ENCODE measurements around the gene MYO1A. TPM values are rescaled to one million over a fixed set of nuclear protein-coding genes. Genes with fewer than 3 reads are reported as not detected.

Gene MYO1A
- total RNA-seq, 1 donor from 2014 or later = 0.40 TPM

DNA sequence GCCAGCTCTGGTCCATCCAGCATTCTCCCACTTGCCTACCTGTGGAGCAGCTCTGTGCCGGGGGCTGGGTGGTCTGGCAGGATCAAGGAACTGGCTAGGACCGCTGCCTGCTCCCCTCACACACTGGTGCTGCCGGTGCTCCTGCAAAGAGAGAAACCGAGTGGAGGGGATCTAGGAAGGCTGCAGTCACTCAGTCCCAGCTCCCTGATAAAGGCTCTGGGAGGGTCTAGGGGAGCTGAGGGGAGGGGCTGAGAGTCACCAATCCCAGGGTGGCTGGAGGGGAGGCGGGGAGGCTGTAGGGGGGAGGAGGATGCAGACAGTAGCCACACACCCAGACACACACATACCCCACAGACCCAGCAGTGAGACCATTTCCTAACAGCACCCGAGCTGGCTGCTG, 33.6 kb downstream of the MYO1A start, which contains the start of gene TAC3:
TSS of gene TAC3 (minus strand) at position 182 of the 400 bp plus-strand sequence. CDS start 732 bp downstream, outside the sequence.
- peaks cover 3% of the 10 kb centered on the region for H3K4me1 Mint-ChIP-seq
- no peaks in the 10 kb centered on the region for H3K36me3 Mint-ChIP-seq (ENCODE audit: low read depth)
- DNase-seq (ENCODE audit: low read depth, low spot score) = no peak
- no peak within 1 kb of the TSS for H3K27ac Mint-ChIP-seq (ENCODE audit: unreplicated experiment)
- H3K9me3 Mint-ChIP-seq = no peaks in the 10 kb centered on the region
- no peak within 1 kb of the TSS for H3K4me3 Mint-ChIP-seq
- peaks cover 36% of the 10 kb centered on the region for H3K27me3 Mint-ChIP-seq (ENCODE audit: low read depth)
- TF ChIP-seq, protein P1, sequence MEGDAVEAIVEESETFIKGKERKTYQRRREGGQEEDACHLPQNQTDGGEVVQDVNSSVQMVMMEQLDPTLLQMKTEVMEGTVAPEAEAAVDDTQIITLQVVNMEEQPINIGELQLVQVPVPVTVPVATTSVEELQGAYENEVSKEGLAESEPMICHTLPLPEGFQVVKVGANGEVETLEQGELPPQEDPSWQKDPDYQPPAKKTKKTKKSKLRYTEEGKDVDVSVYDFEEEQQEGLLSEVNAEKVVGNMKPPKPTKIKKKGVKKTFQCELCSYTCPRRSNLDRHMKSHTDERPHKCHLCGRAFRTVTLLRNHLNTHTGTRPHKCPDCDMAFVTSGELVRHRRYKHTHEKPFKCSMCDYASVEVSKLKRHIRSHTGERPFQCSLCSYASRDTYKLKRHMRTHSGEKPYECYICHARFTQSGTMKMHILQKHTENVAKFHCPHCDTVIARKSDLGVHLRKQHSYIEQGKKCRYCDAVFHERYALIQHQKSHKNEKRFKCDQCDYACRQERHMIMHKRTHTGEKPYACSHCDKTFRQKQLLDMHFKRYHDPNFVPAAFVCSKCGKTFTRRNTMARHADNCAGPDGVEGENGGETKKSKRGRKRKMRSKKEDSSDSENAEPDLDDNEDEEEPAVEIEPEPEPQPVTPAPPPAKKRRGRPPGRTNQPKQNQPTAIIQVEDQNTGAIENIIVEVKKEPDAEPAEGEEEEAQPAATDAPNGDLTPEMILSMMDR (conservative IDR thresholded peaks at IDR 0.05) = no peak

DNA sequence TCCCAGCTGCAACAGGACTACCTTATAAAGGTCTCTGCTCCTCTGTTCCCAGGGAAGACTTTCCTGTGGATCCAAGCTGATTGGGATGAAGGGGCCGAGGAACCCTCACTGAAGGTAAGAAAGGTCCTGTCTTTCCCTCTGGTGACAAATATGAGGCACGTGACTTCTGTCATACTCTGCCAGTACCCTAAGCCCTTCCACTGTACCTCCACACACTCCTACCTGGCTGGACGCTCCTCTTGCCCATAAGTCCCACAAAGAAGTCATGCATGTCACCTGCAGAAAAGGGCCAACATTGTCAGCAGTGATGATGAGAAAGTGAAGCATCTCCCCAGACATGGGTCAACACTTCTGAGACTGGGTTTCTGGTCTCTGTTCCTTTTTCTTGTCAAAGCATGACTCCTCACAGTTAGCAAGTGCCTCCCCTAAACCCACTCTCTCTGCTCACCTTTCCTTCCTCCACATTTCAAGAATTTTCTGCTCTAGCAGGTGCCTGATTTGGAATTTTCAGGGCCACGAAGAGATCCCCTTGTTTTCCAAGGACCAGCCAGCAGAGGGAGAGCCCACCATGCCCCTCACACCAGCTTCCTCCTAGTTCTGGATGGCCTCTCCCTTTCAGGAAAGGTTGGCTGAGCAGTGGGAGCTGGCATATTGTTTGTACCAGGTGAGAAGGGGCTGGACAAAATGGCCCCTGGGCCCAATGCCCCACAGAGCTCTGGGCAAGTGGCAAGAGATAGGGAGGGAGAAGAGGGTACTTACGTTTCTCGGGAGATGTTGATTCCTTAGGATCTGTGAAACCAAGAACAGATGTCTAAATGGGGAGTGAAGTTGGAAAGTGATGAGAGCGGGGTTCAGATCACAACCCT, 37.1 kb downstream of the MYO1A start:
- TF ChIP-seq, protein P1 (conservative IDR thresholded peaks at IDR 0.05) = no peak
- no peaks in the 10 kb centered on the region for H3K9me3 Mint-ChIP-seq
- no peak overlapping the region for H3K27ac Mint-ChIP-seq (ENCODE audit: unreplicated experiment)
- no peak for DNase-seq (ENCODE audit: low read depth, low spot score)
- H3K27me3 Mint-ChIP-seq (ENCODE audit: low read depth) = peaks cover 36% of the 10 kb centered on the region
- H3K36me3 Mint-ChIP-seq (ENCODE audit: low read depth) = no peaks in the 10 kb centered on the region
- H3K4me3 Mint-ChIP-seq = no peak overlapping the region
- H3K4me1 Mint-ChIP-seq = peaks cover 12% of the 10 kb centered on the region

DNA sequence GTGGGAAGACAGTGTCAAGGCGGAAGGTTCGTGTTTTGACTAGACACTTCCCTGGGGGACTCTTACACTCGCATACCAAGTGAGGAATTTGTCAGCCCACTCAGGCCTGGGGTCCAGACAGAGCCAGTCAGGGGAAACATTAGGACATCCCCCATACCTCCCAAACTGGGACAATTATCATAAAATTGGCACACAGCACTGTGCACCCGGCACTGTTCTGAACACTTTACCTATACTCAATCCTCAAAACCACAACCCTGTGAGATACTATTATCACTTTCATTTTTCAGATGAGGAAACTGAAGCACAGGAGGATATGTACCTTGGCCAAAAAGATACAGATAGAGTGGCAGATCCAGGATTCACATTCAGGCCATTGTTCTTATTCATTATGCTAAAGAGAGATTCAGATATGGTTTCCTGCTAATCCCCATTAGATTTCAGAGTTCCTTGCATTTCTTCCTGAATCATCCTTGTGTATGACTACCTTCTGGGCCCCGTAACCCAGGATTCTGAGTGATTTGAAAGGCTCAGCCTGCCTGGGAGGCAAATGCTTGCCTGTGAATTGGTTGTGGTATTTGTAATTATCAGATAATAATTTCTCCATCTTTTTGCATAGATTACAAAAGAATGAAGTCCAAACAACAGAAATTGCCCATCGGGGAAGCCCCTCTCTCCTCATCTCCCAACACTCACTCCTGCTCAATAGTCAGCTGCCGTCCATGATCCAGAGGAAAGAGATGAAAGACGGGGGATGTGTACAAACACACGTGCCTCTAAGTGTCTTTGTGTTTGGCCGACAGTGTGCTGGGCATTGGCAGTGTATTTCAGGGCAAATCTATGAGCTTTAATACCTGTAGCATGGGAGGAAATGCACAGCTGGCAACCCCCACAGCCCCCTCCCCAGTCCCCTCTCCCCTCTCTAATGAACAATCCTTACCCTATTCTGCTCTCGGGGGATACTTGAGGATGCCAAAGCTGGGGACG, 38.2 kb downstream of the MYO1A start:
- no peak overlapping the region for H3K4me3 Mint-ChIP-seq
- no peaks in the 10 kb centered on the region for H3K36me3 Mint-ChIP-seq (ENCODE audit: low read depth)
- peaks cover 34% of the 10 kb centered on the region for H3K27me3 Mint-ChIP-seq (ENCODE audit: low read depth)
- H3K9me3 Mint-ChIP-seq = no peaks in the 10 kb centered on the region
- H3K27ac Mint-ChIP-seq (ENCODE audit: unreplicated experiment) = no peak overlapping the region
- peaks cover 17% of the 10 kb centered on the region for H3K4me1 Mint-ChIP-seq
- TF ChIP-seq, protein P1 (conservative IDR thresholded peaks at IDR 0.05) = no peak
- DNase-seq (ENCODE audit: low read depth, low spot score) = no peak

DNA sequence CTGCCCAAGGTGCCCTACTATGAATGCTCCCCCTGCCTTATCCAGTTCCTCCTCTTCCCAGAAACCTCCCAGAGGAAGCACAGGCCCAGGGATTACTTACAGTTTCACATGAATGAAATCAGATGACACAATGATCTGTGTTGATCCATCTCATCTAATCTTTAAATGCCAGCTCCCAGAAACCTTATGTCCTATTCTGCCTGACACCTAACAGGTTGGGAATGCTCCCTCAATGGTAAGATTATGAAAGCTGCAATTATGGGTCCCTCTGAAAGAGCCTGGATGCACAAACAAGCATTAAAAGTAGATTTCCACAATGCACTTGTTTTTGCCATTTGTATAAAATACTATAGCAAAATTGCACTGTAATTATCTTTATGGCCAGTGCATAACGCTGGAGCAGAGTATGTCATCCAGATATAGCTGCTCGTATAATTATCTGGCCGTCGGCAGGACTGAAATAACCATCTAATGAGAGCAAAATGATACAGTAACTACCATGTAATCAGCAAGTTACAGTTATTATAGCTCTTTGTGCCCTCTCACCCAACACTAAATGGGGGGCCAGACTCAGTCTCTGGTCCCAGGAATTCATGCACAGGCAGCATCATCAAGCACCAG, 39.2 kb downstream of the MYO1A start:
- peaks cover 20% of the 10 kb centered on the region for H3K4me1 Mint-ChIP-seq
- H3K36me3 Mint-ChIP-seq (ENCODE audit: low read depth) = no peaks in the 10 kb centered on the region
- H3K4me3 Mint-ChIP-seq = no peak overlapping the region
- no peaks in the 10 kb centered on the region for H3K9me3 Mint-ChIP-seq
- H3K27ac Mint-ChIP-seq (ENCODE audit: unreplicated experiment) = no peak overlapping the region
- TF ChIP-seq, protein P1 (conservative IDR thresholded peaks at IDR 0.05) = no peak
- DNase-seq (ENCODE audit: low read depth, low spot score) = no peak
- peaks cover 30% of the 10 kb centered on the region for H3K27me3 Mint-ChIP-seq (ENCODE audit: low read depth)

All from neural crest cell (in vitro differentiated cells).